H1 (cell line): ENCODE measurements around the gene VEPH1. TPM values are rescaled to one million over a fixed set of nuclear protein-coding genes. Genes with fewer than 3 reads are reported as not detected.

Source experiments
- RBBP5 ChIP-seq: IDR thresholded peaks from 2 replicates; pipeline ENCODE4 v1.7.1; 2012; ENCODE audit warnings: low read depth, mild to moderate bottlenecking, inconsistent platforms, low read length, moderate library complexity, borderline replicate concordance
- polyA plus RNA-seq, 7 experiments: library from polyadenylated mRNA; depleted of rRNA in 3 of 7; stranded (reverse) in 5 of 7; unstranded in 2 of 7; fragments of >200 nt in 5 of 7; fragments of 200-250 nt in 2 of 7; gene quantifications; 1 replicate in 5 of 7; 2 replicates in 1 of 7; 4 replicates in 1 of 7; pipeline versions ENCODE4 v1.2.1 to v1.2.3, GENCODE V29; 2011 to 2013; ENCODE audit warnings: missing spikeins in 2 of 7, mixed read lengths in 2 of 7
- total RNA-seq: library from RNA; stranded (reverse); fragmentation: NEBNext Ultra II Directional; extraction: Animal tissue kit (Norgen Biotek cat#: 25700); gene quantifications from 2 replicates; pipeline ENCODE4 v1.2.1, GENCODE V29; 2021

Gene VEPH1
- total and polyA plus RNA-seq, 2 of the 8 experiments (the other 6 are each of a cell fraction or from before 2014, with no cell fraction given), result 12.0 to 18.3 TPM

GRCh38 chr3:157305392-157305791 lies 197.8 kb downstream of the VEPH1 start (continued):
- no peak for TF ChIP-seq RBBP5
